ENCODE results near the gene TMPRSS4. TPM values are rescaled to one million over a fixed set of nuclear protein-coding genes. Genes with fewer than 3 reads are reported as not detected.

The TMPRSS4 gene, protein sequence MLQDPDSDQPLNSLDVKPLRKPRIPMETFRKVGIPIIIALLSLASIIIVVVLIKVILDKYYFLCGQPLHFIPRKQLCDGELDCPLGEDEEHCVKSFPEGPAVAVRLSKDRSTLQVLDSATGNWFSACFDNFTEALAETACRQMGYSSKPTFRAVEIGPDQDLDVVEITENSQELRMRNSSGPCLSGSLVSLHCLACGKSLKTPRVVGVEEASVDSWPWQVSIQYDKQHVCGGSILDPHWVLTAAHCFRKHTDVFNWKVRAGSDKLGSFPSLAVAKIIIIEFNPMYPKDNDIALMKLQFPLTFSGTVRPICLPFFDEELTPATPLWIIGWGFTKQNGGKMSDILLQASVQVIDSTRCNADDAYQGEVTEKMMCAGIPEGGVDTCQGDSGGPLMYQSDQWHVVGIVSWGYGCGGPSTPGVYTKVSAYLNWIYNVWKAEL
- 0.17 TPM in 1 of 2 replicates, not detected in the other for total RNA-seq

DNA sequence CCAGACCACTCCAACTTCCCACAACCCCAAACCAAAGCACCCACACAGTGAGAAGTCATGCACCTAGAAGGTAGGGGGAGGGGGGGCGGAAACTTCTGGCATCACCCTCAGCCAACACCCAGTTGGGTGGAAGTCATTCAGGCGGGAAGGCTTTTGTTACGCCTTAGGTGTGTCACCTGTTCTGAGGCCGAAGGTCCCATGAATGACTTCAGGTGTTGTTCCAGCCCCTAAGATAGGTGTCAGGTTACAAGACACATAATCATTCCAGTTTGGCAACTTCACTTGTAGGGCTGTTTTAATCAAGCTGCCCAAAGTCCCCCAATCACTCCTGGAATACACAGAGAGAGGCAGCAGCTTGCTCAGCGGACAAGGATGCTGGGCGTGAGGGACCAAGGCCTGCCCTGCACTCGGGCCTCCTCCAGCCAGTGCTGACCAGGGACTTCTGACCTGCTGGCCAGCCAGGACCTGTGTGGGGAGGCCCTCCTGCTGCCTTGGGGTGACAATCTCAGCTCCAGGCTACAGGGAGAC, at the start of gene TMPRSS4:
TMPRSS4 (plus strand) TSS at position 325 of the 528 bp plus-strand sequence. CDS start 225 bp downstream, outside the sequence.

DNA sequence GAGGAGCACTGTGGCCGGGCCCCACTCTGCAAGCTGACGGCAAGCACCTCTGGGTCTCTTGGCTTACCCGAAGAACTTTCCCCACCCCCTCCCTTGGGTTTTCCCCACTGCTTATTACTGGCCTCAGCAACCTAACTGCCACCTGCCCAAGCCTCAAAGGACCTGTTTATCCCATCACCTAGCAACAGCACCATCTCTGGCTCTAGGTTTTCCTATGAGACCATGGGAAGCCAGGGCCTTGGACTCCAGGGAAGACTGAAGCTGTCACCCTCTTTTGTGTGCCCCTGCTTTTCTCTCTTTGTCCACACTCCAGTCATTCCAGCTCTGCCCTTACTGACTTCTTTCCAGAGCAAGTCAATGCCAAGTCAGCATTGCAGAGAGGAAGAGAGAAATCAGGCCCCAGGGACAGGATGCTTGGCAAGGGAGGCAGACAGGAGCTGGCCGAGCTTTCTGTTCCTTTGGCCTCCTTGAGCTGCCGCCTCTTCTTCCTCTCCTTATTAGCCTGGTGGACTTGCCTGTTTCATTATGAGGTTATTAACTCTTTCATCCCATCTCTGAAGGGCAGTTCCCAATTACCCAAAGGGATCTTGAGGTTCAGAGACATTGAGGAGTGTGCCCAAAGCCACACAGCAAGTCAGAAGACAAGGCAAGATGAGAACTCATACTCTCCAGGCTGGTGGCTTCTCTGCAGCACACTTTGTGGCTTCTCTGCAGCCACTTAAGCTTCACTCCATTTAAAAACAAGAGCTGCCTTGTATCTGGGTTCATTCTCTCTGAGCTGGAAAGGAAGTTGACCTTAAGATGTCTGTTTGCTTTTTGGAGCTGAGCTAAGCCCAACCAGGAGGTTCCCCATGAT, 10.3 kb downstream of the TMPRSS4 start, which contains the start of gene SMIM35:
SMIM35 (minus strand) TSS at position 51 of the 856 bp plus-strand sequence. CDS start 206 bp downstream, outside the sequence.

DNA sequence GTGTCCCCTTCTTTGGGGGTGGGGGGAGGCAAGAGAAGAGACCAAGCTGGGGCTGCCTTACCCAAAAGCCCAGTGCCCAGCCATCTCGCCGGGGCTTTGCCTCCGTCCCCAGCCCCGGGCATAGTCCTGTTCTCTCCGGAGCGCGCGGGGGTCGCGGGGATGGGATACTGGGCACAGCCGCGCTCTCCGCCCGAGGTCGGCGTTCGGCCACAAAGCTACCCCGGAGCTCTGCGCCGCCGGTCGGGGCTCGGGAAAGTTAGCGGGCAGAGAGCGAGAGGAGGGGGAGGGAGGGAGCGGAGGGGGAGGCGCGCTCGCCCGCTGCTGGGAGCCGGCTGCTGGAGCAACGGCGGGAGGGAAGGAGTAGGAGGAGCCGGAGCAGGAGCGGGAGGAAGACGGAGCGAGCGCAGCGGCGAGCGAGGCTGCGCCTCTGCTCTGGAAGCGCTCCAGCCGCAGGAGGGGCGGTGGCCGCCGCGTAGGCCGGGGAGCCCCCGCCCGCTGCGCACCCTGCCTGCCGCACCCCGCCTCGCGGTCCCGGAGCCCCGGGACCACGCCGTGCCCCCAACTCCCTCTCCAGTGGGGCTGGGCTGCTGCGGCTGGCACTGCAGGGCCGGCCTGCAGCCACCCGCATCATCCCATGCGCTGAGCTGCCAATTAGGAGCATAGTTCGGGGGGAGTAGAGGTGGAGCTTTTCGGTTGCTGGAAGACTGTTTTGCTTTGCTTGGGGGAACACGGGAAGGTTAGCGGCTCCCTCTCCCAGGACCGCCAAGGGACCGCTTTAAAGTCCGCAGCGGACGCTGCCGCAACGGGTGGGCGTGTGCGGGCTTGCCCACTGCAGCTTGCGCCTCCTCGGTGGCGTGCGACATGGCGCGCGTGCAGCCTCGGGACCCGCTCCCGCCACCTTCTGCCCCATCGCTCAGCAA, 75.9 kb downstream of the TMPRSS4 start, which contains the start of gene SCN4B:
SCN4B (minus strand) TSS at position 272 of the 920 bp plus-strand sequence; CDS start at position 122, 150 bp downstream.

Other genes starting within 250 kb of the TMPRSS4 start
- 0.32 and 2.1 TPM in 2 replicates for gene FXYD6, start 200.4 kb upstream of the TMPRSS4 start, total RNA-seq
- not detected in 2 replicates for gene TMPRSS13, start 147.7 kb upstream of the TMPRSS4 start, total RNA-seq
- 0.26 TPM in 1 of 2 replicates, not detected in the other for gene IL10RA, start 90.7 kb upstream of the TMPRSS4 start, total RNA-seq
- gene SMIM35, start 9.9 kb downstream of the TMPRSS4 start, total RNA-seq, result not detected in 2 replicates
- gene SCN4B, start 75.7 kb downstream of the TMPRSS4 start, total RNA-seq, result under 0.01 and 0.43 TPM in 2 replicates
- 0.16 and 0.43 TPM in 2 replicates for gene SCN2B, start 99.6 kb downstream of the TMPRSS4 start, total RNA-seq
- not detected in 2 replicates for gene JAML, start 147.9 kb downstream of the TMPRSS4 start, total RNA-seq
- 0.16 and 0.26 TPM in 2 replicates for gene MPZL3, start 175.3 kb downstream of the TMPRSS4 start, total RNA-seq
- under 0.01 and 0.17 TPM in 2 replicates for gene MPZL2, start 187.2 kb downstream of the TMPRSS4 start, total RNA-seq
- gene CD3E, start 227.7 kb downstream of the TMPRSS4 start, total RNA-seq, result not detected in 2 replicates